H1 (cell line): ENCODE data around the gene RAB3D.

Experiments used
- TF ChIP-seq, protein P1 (sequence below), 3 experiments: IDR thresholded peaks; 1 replicate in 2 of 3; 2 replicates in 1 of 3; pipeline versions ENCODE4 v1.5.1 to v1.6.1; 2011; ENCODE audit warnings: low read length in 3 of 3, mild to moderate bottlenecking in 3 of 3, inconsistent platforms in 2 of 3, low read depth in 1 of 3, moderate library complexity in 1 of 3; ENCODE audit not compliant: insufficient read depth in 1 of 3; ENCODE audit errors: control extremely low read depth in 1 of 3
- TF ChIP-seq, protein P2 (sequence below): IDR thresholded peaks from 2 replicates; pipeline ENCODE4 v1.6.1; 2012; ENCODE audit warnings: inconsistent platforms

DNA sequence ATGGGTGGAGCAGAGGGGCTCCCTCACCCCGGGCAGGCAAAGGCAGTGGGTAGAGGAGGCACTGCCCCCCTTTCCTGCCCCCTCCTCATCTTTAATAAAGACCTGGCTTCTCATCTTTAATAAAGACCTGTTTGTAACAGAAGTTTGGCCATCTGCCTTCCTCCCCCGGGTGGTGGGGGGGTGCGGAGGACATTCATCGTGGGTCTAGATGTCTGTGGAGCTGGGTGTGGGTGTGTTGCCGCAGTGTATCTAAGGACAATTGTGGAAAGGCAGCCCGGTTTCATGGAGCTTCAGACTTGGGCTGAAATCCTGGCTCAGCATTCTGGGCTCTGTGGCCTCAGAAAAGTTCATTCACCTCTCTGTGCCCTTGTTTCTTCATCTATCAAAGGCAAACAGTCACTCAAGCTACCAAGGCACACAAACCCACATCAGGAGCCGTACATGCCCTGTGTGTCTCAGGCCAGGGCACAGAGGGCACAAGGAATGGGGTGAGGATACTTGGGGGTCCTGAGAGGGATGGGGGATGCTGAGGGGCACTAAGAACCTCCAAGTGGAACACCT is 26.2 kb upstream of the RAB3D start:
- TF ChIP-seq, protein P1, sequence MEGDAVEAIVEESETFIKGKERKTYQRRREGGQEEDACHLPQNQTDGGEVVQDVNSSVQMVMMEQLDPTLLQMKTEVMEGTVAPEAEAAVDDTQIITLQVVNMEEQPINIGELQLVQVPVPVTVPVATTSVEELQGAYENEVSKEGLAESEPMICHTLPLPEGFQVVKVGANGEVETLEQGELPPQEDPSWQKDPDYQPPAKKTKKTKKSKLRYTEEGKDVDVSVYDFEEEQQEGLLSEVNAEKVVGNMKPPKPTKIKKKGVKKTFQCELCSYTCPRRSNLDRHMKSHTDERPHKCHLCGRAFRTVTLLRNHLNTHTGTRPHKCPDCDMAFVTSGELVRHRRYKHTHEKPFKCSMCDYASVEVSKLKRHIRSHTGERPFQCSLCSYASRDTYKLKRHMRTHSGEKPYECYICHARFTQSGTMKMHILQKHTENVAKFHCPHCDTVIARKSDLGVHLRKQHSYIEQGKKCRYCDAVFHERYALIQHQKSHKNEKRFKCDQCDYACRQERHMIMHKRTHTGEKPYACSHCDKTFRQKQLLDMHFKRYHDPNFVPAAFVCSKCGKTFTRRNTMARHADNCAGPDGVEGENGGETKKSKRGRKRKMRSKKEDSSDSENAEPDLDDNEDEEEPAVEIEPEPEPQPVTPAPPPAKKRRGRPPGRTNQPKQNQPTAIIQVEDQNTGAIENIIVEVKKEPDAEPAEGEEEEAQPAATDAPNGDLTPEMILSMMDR (IDR thresholded peaks at IDR 0.05; ENCODE audit: control extremely low read depth in 1 of 3, insufficient read depth in 1 of 3, low read depth in 1 of 3, low read length in 3 of 3), result no peak
- TF ChIP-seq, protein P2, sequence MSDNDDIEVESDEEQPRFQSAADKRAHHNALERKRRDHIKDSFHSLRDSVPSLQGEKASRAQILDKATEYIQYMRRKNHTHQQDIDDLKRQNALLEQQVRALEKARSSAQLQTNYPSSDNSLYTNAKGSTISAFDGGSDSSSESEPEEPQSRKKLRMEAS, result no peak
